ENCODE data around the gene NSUN2. TPM values are rescaled to one million over a fixed set of nuclear protein-coding genes. Genes with fewer than 3 reads are reported as not detected.
"Not testable (repeated sequence)": the region's sequence is repeated elsewhere in the genome, so short reads cannot be mapped to it uniquely, and the experiment has no call there.

NSUN2 gene
- total RNA-seq, 4 donors from 2014 or later, result 29.9 to 77.1 (median 51.7) TPM

GRCh38 chr5:6572825-6573380, 59.9 kb downstream of the NSUN2 start:
- no peaks in the 10 kb centered on the region for H3K9me3 ChIP-seq
- H3K4me1 ChIP-seq, result no peaks in the 10 kb centered on the region
- TF ChIP-seq POLR2AphosphoS5 (IDR thresholded peaks at IDR 0.05) (no peak), CTCF (IDR thresholded peaks at IDR 0.05) (no peak), POLR2A (IDR thresholded peaks at IDR 0.05) (no peak), EP300 (IDR thresholded peaks at IDR 0.05; ENCODE audit: low read depth) (no peak)
- no peak overlapping the region for H3K4me3 ChIP-seq
- H3K27me3 ChIP-seq, result no peaks in the 10 kb centered on the region
- 89% methylated on average over 21 of the region's 21 CpGs; no CpG with 5 or more reads in 1 of the 2 donors for WGBS, 2 donors (ENCODE audit: low coverage in 1 of 2)
- DNase-seq, result no peak
- no peaks in the 10 kb centered on the region for H3K36me3 ChIP-seq
- in situ Hi-C loops (cut with MboI; ENCODE audit: low pct_ligation_motif_present in 1 of 4, low pct_unique_long_range_greater_than_20kb in 1 of 4, low sequenced_read_pairs in 3 of 4), result no loop called here
- H3K27ac ChIP-seq, result no peak overlapping the region
- intact Hi-C loops (cut with DNase I; ENCODE audit: low total_unique reads), result loop anchor here (10.0 kb wide), 1 partner anchor 118 kb away; no protein-coding TSS in a partner anchor

- H3K36me3 ChIP-seq, result no peaks in the 10 kb centered on the region
- no peaks in the 10 kb centered on the region for H3K27me3 ChIP-seq
- no peak overlapping the region for H3K4me3 ChIP-seq
- WGBS, 2 donors (ENCODE audit: low coverage in 1 of 2), result 80 to 87% methylated on average over 1 to 30 of the region's 30 CpGs
- no peak overlapping the region for H3K27ac ChIP-seq
- no peak for DNase-seq
- H3K4me1 ChIP-seq, result no peaks in the 10 kb centered on the region
- H3K9me3 ChIP-seq, result no peaks in the 10 kb centered on the region
- TF ChIP-seq POLR2A (IDR thresholded peaks at IDR 0.05), result no peak
- TF ChIP-seq EP300 (IDR thresholded peaks at IDR 0.05; ENCODE audit: low read depth), result no peak
- TF ChIP-seq CTCF (IDR thresholded peaks at IDR 0.05), result no peak
- TF ChIP-seq POLR2AphosphoS5 (IDR thresholded peaks at IDR 0.05), result no peak
- in situ Hi-C loops (cut with MboI; ENCODE audit: low pct_ligation_motif_present in 1 of 4, low pct_unique_long_range_greater_than_20kb in 1 of 4, low sequenced_read_pairs in 3 of 4) (no loop called here), intact Hi-C loops (cut with DNase I; ENCODE audit: low total_unique reads) (loop anchor here (10.0 kb wide), 1 partner anchor 117 kb away; no protein-coding TSS in a partner anchor)
Measured at GRCh38 chr5:6572086-6572824, 60.6 kb downstream of the NSUN2 start.

- H3K27ac ChIP-seq; H3K27me3 ChIP-seq; H3K9me3 ChIP-seq; H3K4me1 ChIP-seq; H3K4me3 ChIP-seq; in situ Hi-C loops (cut with MboI; ENCODE audit: low pct_ligation_motif_present in 1 of 4, low pct_unique_long_range_greater_than_20kb in 1 of 4, low sequenced_read_pairs in 3 of 4); H3K36me3 ChIP-seq; DNase-seq: not testable (repeated sequence)
- intact Hi-C loops (cut with DNase I; ENCODE audit: low total_unique reads), result loop anchor here (10.0 kb wide), 1 partner anchor 117 kb away; no protein-coding TSS in a partner anchor
- 62 to 77% methylated on average over 2 of the region's 2 CpGs for WGBS, 2 donors (ENCODE audit: low coverage in 1 of 2)
Measured at GRCh38 chr5:6571607-6572006, 61.2 kb downstream of the NSUN2 start.

GRCh38 chr5:6570530-6570929, 62.3 kb downstream of the NSUN2 start:
- no peaks in the 10 kb centered on the region for H3K36me3 ChIP-seq
- in situ Hi-C loops (cut with MboI; ENCODE audit: low pct_ligation_motif_present in 1 of 4, low pct_unique_long_range_greater_than_20kb in 1 of 4, low sequenced_read_pairs in 3 of 4), result no loop called here
- peaks cover 4% of the 10 kb centered on the region for H3K27me3 ChIP-seq
- intact Hi-C loops (cut with DNase I; ENCODE audit: low total_unique reads), result loop anchor here (10.0 kb wide), 1 partner anchor 116 kb away; no protein-coding TSS in a partner anchor
- 54 to 80% methylated on average over 2 to 5 of the region's 5 CpGs for WGBS, 2 donors (ENCODE audit: low coverage in 1 of 2)
- no peak for DNase-seq
- H3K27ac ChIP-seq, result no peak overlapping the region
- no peak overlapping the region for H3K4me3 ChIP-seq
- TF ChIP-seq EP300 (IDR thresholded peaks at IDR 0.05; ENCODE audit: low read depth), result no peak
- no peak for TF ChIP-seq CTCF (IDR thresholded peaks at IDR 0.05)
- TF ChIP-seq POLR2A (IDR thresholded peaks at IDR 0.05), result no peak
- TF ChIP-seq POLR2AphosphoS5 (IDR thresholded peaks at IDR 0.05), result no peak
- H3K4me1 ChIP-seq, result no peaks in the 10 kb centered on the region
- H3K9me3 ChIP-seq, result no peaks in the 10 kb centered on the region

Measured in transverse colon (tissue), 4 donors.